GM21723 (cell line): ENCODE data around the gene PTN.

Source experiments
- ATAC-seq: cut with Tn5 transposase; IDR thresholded peaks from one replicate; pipeline ENCODE4 v1.9.1; 2021; ENCODE audit warnings: mild to moderate bottlenecking, moderate library complexity; ENCODE audit not compliant: unreplicated experiment

The PTN gene

GRCh38 chr7:137325927-137326326 lies 17.6 kb downstream of the PTN start:
- no peak for ATAC-seq

GRCh38 chr7:137324796-137325696 lies 18.5 kb downstream of the PTN start:
- no peak for ATAC-seq

- ATAC-seq = no peak
These were observed 26.7 kb downstream of the PTN start for GRCh38 chr7:137316648-137317353.

- ATAC-seq = no peak
These were observed 30.3 kb downstream of the PTN start for GRCh38 chr7:137313201-137313600.

GRCh38 chr7:137306748-137307147 lies 36.8 kb downstream of the PTN start:
- ATAC-seq = no peak

GRCh38 chr7:137305901-137306621 lies 37.5 kb downstream of the PTN start:
- ATAC-seq = no peak

GRCh38 chr7:137304624-137305235 lies 38.8 kb downstream of the PTN start:
- no peak for ATAC-seq

GRCh38 chr7:137304165-137304564 lies 39.4 kb downstream of the PTN start:
- ATAC-seq = no peak

GRCh38 chr7:137302081-137302480 lies 41.5 kb downstream of the PTN start:
- ATAC-seq = no peak

GRCh38 chr7:137298464-137298794 lies 45.1 kb downstream of the PTN start:
- no peak for ATAC-seq

GRCh38 chr7:137297551-137298463 lies 45.7 kb downstream of the PTN start:
- no peak for ATAC-seq

- no peak for ATAC-seq
These were observed 47.0 kb downstream of the PTN start for GRCh38 chr7:137296576-137296975.

- no peak for ATAC-seq
These were observed 47.7 kb downstream of the PTN start for GRCh38 chr7:137295739-137296324.

- no peak for ATAC-seq
These were observed 54.4 kb downstream of the PTN start for GRCh38 chr7:137289101-137289500.

GRCh38 chr7:137287651-137288258 lies 55.8 kb downstream of the PTN start:
- no peak for ATAC-seq

- ATAC-seq = no peak
These were observed 60.4 kb downstream of the PTN start for GRCh38 chr7:137283153-137283552.

GRCh38 chr7:137282043-137282442 lies 61.5 kb downstream of the PTN start:
- no peak for ATAC-seq

GRCh38 chr7:137276189-137276588 lies 67.3 kb downstream of the PTN start:
- ATAC-seq = no peak

- ATAC-seq = no peak
These were observed 71.3 kb downstream of the PTN start for GRCh38 chr7:137272249-137272648.
